GM12878 (cell line): ENCODE data around the gene FBN3. TPM values are rescaled to one million over a fixed set of nuclear protein-coding genes. Genes with fewer than 3 reads are reported as not detected.
A peak's percentile ranks its signal among the peaks of the same experiment; 100 is the strongest.

Experiments
- ATAC-seq: fragments of 200-7000 bp; cut with Tn5 transposase; 3 replicates; pipeline ENCODE4 v1.9.1; 2020; ENCODE audit warnings: mild to moderate bottlenecking, moderate library complexity
- BruUV-seq: library from RNA; stranded (reverse); fragments of 400-500 nt; replicated peaks from 2 replicates; lab custom pipeline; 2021; lab: Mats Ljungman, UMichigan
- CTCF ChIA-PET: fragments of 300-600 bp; sonication (Branson Sonifier 250); formaldehyde crosslinking; extraction: SDS; loops from one replicate; lab custom pipeline; 2021; ENCODE audit warnings: inconsistent platforms; lab: Yijun Ruan, JAX
- POLR2A ChIA-PET: fragments of 350-600 bp; formaldehyde crosslinking; extraction: SDS; loops from one replicate; lab custom pipeline; 2021; ENCODE audit warnings: inconsistent platforms; lab: Charles Lee
- RAD21 ChIA-PET: fragments of 300-600 bp; sonication (Branson Sonifier 250); formaldehyde crosslinking; loops from one replicate; lab custom pipeline; 2023; ENCODE audit warnings: antibody characterized with exemption; ENCODE audit not compliant: unreplicated experiment; lab: Charles Lee
- SMC1A ChIA-PET: fragments of 300-600 bp; sonication (Branson Sonifier 250); formaldehyde crosslinking; loops from one replicate; lab custom pipeline; 2023; ENCODE audit not compliant: unreplicated experiment, uncharacterized antibody; lab: Charles Lee
- DNase-seq: peaks from one replicate; pipeline ENCODE4 v3.0.0-alpha.2; 2011; ENCODE audit warnings: low read depth, low spot score
- FAIRE-seq: peaks from 3 replicates; lab custom pipeline; 2011; peaks lifted over from hg19 to GRCh38; lab: Jason Lieb, UNC
- H2AFZ ChIP-seq: 2 replicates; pipeline ENCODE4 v1.6.0; 2011; ENCODE audit warnings: low read depth, low read length, control low read depth; ENCODE audit not compliant: control insufficient read depth
- H3K27ac ChIP-seq: 2 replicates; pipeline ENCODE4 v1.5.1; 2011; ENCODE audit warnings: control low read depth; ENCODE audit not compliant: control insufficient read depth, insufficient read depth
- H3K27me3 ChIP-seq, 2 experiments: replicated peaks in 1 of 2; 2 replicates each; pipeline versions ENCODE4 v1.6.0 to v1.6.1; 2011; ENCODE audit warnings: low read length in 1 of 2; ENCODE audit not compliant: control insufficient read depth in 2 of 2, insufficient read depth in 2 of 2
- H3K36me3 ChIP-seq, 2 experiments: 2 replicates each; pipeline ENCODE4 v1.5.1; 2011; ENCODE audit warnings: low read length in 1 of 2; ENCODE audit not compliant: control insufficient read depth in 2 of 2, insufficient read depth in 2 of 2
- H3K4me1 ChIP-seq: 2 replicates; pipeline ENCODE4 v1.6.1; 2011; ENCODE audit warnings: mild to moderate bottlenecking, low read length, moderate library complexity, mixed read lengths; ENCODE audit not compliant: control insufficient read depth, insufficient read depth
- H3K4me2 ChIP-seq: 2 replicates; pipeline ENCODE4 v1.6.0; 2011; ENCODE audit warnings: control low read depth; ENCODE audit not compliant: control insufficient read depth, insufficient read depth
- H3K4me3 ChIP-seq: fragments of 200-600 bp; sonication (generic); 2 replicates; pipeline ENCODE4 v1.5.1; 2016
- H3K79me2 ChIP-seq: 2 replicates; pipeline ENCODE4 v1.6.0; 2011; ENCODE audit warnings: low read length; ENCODE audit not compliant: control insufficient read depth, insufficient read depth
- H3K9ac ChIP-seq: 2 replicates; pipeline ENCODE4 v1.8.0; 2011; ENCODE audit warnings: low read length, control low read depth, mixed read lengths; ENCODE audit not compliant: control insufficient read depth, insufficient read depth
- H3K9me3 ChIP-seq: replicated peaks from 3 replicates; pipeline ENCODE4 v1.5.1; 2011; ENCODE audit warnings: mild to moderate bottlenecking, low read length; ENCODE audit not compliant: control insufficient read depth, insufficient read depth
- H4K20me1 ChIP-seq: 2 replicates; pipeline ENCODE4 v1.6.0; 2011; ENCODE audit not compliant: control insufficient read depth, insufficient read depth
- NFYA ChIP-seq: IDR thresholded peaks from 2 replicates; pipeline ENCODE4 v1.6.1; 2011; ENCODE audit warnings: low read depth, mild to moderate bottlenecking, low read length, improper control_type of control experiment, borderline replicate concordance
- RAD21 ChIP-seq: IDR thresholded peaks from 2 replicates; pipeline ENCODE4 v1.6.1; 2011; ENCODE audit warnings: mild to moderate bottlenecking, low read depth, low read length, moderate library complexity; ENCODE audit not compliant: insufficient read depth
- SMAD5 ChIP-seq: IDR thresholded peaks from 2 replicates; pipeline ENCODE4 v1.6.1; 2016; ENCODE audit warnings: antibody characterized with exemption, low read depth
- SRF ChIP-seq, 2 experiments: IDR thresholded peaks; 2 replicates each; pipeline ENCODE4 v1.6.1; 2011; ENCODE audit warnings: low read depth in 2 of 2, low read length in 2 of 2, mild to moderate bottlenecking in 1 of 2, moderate library complexity in 1 of 2
- WGBS: methylation state at CpG from one replicate; pipeline ENCODE4 v1.1.6; 2016; ENCODE audit warnings: low lambda C conversion rate; ENCODE audit not compliant: insufficient replicate concordance, insufficient coverage; ENCODE audit errors: missing lambda C conversion rate; 5-methylcytosine and 5-hydroxymethylcytosine counted together
- in situ Hi-C: fragments of 300-500 bp; cut with MboI; formaldehyde crosslinking; loops from 9 replicates; pipeline ENCODE4 v1.14.3; 2018; ENCODE audit warnings: mixed read lengths
- intact Hi-C: fragments of 100-400 bp; cut with micrococcal nuclease; formaldehyde crosslinking; loops from one replicate; pipeline ENCODE4 v1.14.2; 2022; ENCODE audit not compliant: unreplicated experiment
- polyA plus RNA-seq, 11 experiments: library from polyadenylated mRNA; depleted of rRNA in 4 of 11; unstranded in 6 of 11; stranded (reverse) in 5 of 11; fragments of >200 nt; fragmentation: Nextera tagmentation in 4 of 11; fragmentation: Illumina TruSeq in 1 of 11; extraction: Ambion mirVana in 4 of 11; extraction: Trizol in 1 of 11; gene quantifications; 1 replicate in 1 of 11; 2 replicates in 10 of 11; pipeline versions ENCODE4 v1.2.1 to v1.2.3, GENCODE V29; 2011 to 2016; ENCODE audit warnings: inconsistent platforms in 2 of 11, missing spikeins in 2 of 11, low read depth in 1 of 11
- total RNA-seq, 4 experiments: library from RNA; depleted of rRNA in 3 of 4; stranded (reverse); fragments of >200 nt in 3 of 4; fragmentation: Illumina TruSeq in 1 of 4; extraction: Trizol in 1 of 4; gene quantifications; 2 replicates each; pipeline versions ENCODE4 v1.2.1 to v1.2.3, GENCODE V29; 2013 to 2021
- TF ChIP-seq, protein P1 (sequence below): fragments of 450-650 bp; IDR thresholded peaks from 2 replicates; pipeline ENCODE4 v1.6.1; 2017; ENCODE audit warnings: antibody characterized with exemption, mild to moderate bottlenecking, moderate library complexity
- TF ChIP-seq, protein P2 (sequence below): fragments of 450-650 bp; IDR thresholded peaks from 2 replicates; pipeline ENCODE4 v1.6.1; 2016; ENCODE audit warnings: mild to moderate bottlenecking, moderate library complexity, borderline replicate concordance

The FBN3 gene
- total and polyA plus RNA-seq, 10 of the 15 experiments (the other 5 are each of a cell fraction or from before 2014, with no cell fraction given): 0.05 TPM; not detected in 9

GRCh38 chr19:8081569-8082550, 67.5 kb downstream of the FBN3 start:
- no peaks in the 10 kb centered on the region for H3K9me3 ChIP-seq
- ATAC-seq: no peak

More at GRCh38 chr19:8081569-8082550, 67.5 kb downstream of the FBN3 start:
- CTCF ChIA-PET: no interaction called here
- H3K9ac ChIP-seq: no peak overlapping the region
- intact Hi-C loops (no loop called here), in situ Hi-C loops (no loop called here)
- 64% methylated on average over 11 of the region's 11 CpGs for WGBS
- TF ChIP-seq, protein P1, sequence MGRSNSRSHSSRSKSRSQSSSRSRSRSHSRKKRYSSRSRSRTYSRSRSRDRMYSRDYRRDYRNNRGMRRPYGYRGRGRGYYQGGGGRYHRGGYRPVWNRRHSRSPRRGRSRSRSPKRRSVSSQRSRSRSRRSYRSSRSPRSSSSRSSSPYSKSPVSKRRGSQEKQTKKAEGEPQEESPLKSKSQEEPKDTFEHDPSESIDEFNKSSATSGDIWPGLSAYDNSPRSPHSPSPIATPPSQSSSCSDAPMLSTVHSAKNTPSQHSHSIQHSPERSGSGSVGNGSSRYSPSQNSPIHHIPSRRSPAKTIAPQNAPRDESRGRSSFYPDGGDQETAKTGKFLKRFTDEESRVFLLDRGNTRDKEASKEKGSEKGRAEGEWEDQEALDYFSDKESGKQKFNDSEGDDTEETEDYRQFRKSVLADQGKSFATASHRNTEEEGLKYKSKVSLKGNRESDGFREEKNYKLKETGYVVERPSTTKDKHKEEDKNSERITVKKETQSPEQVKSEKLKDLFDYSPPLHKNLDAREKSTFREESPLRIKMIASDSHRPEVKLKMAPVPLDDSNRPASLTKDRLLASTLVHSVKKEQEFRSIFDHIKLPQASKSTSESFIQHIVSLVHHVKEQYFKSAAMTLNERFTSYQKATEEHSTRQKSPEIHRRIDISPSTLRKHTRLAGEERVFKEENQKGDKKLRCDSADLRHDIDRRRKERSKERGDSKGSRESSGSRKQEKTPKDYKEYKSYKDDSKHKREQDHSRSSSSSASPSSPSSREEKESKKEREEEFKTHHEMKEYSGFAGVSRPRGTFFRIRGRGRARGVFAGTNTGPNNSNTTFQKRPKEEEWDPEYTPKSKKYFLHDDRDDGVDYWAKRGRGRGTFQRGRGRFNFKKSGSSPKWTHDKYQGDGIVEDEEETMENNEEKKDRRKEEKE: no peak
- no peak for TF ChIP-seq NFYA
- TF ChIP-seq SRF (IDR thresholded peaks at IDR 0.05; ENCODE audit: low read depth in 2 of 2, low read length in 2 of 2): no peak
- no peak for TF ChIP-seq SMAD5
- TF ChIP-seq, protein P2, sequence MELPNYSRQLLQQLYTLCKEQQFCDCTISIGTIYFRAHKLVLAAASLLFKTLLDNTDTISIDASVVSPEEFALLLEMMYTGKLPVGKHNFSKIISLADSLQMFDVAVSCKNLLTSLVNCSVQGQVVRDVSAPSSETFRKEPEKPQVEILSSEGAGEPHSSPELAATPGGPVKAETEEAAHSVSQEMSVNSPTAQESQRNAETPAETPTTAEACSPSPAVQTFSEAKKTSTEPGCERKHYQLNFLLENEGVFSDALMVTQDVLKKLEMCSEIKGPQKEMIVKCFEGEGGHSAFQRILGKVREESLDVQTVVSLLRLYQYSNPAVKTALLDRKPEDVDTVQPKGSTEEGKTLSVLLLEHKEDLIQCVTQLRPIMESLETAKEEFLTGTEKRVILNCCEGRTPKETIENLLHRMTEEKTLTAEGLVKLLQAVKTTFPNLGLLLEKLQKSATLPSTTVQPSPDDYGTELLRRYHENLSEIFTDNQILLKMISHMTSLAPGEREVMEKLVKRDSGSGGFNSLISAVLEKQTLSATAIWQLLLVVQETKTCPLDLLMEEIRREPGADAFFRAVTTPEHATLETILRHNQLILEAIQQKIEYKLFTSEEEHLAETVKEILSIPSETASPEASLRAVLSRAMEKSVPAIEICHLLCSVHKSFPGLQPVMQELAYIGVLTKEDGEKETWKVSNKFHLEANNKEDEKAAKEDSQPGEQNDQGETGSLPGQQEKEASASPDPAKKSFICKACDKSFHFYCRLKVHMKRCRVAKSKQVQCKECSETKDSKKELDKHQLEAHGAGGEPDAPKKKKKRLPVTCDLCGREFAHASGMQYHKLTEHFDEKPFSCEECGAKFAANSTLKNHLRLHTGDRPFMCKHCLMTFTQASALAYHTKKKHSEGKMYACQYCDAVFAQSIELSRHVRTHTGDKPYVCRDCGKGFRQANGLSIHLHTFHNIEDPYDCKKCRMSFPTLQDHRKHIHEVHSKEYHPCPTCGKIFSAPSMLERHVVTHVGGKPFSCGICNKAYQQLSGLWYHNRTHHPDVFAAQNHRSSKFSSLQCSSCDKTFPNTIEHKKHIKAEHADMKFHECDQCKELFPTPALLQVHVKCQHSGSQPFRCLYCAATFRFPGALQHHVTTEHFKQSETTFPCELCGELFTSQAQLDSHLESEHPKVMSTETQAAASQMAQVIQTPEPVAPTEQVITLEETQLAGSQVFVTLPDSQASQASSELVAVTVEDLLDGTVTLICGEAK: peak; percentile 77
- no peak for TF ChIP-seq RAD21
- no peaks in the 10 kb centered on the region for H3K4me1 ChIP-seq
- no peak overlapping the region for H3K4me2 ChIP-seq
- no peak overlapping the region for H2AFZ ChIP-seq
- DNase-seq (no peak), FAIRE-seq (no peak)
- no peak overlapping the region for H3K4me3 ChIP-seq
- POLR2A ChIA-PET: no interaction called here
- H4K20me1 ChIP-seq: no peaks in the 10 kb centered on the region
- SMC1A ChIA-PET: no interaction called here
- H3K79me2 ChIP-seq: no peaks in the 10 kb centered on the region
- RAD21 ChIA-PET: no interaction called here
- BruUV-seq: no TSS peak
- H3K36me3 ChIP-seq: no peaks in the 10 kb centered on the region
- no peak overlapping the region for H3K27ac ChIP-seq
- no peaks in the 10 kb centered on the region for H3K27me3 ChIP-seq
